ENCODE results near the gene SMG6. TPM values are rescaled to one million over a fixed set of nuclear protein-coding genes. Genes with fewer than 3 reads are reported as not detected.

Gene SMG6
- total RNA-seq, 1 experiment from 2014 or later = 25.6 TPM

DNA sequence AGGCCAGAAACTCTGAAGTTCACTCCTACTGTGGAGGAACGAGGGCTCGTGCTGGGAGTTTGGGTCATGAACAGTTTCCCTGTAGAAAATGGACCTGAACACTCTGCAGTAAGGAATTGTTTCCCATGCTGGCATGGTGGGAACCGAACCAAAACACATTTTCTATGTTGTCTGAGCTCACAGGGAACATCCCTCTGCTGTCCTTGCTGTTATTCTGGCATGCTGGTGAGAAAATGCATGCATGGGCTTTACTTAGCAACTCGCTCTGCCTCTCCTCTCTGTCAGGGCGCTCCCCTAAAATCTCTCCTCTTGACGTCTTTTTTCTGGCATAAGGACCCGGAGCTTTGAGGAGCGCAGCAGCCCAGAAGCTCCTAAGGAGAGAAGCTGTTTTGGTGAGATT, 283.9 kb downstream of the SMG6 start (continued):
- TF ChIP-seq, protein P1, sequence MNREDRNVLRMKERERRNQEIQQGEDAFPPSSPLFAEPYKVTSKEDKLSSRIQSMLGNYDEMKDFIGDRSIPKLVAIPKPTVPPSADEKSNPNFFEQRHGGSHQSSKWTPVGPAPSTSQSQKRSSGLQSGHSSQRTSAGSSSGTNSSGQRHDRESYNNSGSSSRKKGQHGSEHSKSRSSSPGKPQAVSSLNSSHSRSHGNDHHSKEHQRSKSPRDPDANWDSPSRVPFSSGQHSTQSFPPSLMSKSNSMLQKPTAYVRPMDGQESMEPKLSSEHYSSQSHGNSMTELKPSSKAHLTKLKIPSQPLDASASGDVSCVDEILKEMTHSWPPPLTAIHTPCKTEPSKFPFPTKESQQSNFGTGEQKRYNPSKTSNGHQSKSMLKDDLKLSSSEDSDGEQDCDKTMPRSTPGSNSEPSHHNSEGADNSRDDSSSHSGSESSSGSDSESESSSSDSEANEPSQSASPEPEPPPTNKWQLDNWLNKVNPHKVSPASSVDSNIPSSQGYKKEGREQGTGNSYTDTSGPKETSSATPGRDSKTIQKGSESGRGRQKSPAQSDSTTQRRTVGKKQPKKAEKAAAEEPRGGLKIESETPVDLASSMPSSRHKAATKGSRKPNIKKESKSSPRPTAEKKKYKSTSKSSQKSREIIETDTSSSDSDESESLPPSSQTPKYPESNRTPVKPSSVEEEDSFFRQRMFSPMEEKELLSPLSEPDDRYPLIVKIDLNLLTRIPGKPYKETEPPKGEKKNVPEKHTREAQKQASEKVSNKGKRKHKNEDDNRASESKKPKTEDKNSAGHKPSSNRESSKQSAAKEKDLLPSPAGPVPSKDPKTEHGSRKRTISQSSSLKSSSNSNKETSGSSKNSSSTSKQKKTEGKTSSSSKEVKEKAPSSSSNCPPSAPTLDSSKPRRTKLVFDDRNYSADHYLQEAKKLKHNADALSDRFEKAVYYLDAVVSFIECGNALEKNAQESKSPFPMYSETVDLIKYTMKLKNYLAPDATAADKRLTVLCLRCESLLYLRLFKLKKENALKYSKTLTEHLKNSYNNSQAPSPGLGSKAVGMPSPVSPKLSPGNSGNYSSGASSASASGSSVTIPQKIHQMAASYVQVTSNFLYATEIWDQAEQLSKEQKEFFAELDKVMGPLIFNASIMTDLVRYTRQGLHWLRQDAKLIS (CRISPR knock-in tag; IDR thresholded peaks at IDR 0.05; ENCODE audit: borderline replicate concordance) = no peak
- TF ChIP-seq RORB (CRISPR knock-in tag; IDR thresholded peaks at IDR 0.05) (no peak), NR1H2 (CRISPR knock-in tag; IDR thresholded peaks at IDR 0.05) (no peak)

DNA sequence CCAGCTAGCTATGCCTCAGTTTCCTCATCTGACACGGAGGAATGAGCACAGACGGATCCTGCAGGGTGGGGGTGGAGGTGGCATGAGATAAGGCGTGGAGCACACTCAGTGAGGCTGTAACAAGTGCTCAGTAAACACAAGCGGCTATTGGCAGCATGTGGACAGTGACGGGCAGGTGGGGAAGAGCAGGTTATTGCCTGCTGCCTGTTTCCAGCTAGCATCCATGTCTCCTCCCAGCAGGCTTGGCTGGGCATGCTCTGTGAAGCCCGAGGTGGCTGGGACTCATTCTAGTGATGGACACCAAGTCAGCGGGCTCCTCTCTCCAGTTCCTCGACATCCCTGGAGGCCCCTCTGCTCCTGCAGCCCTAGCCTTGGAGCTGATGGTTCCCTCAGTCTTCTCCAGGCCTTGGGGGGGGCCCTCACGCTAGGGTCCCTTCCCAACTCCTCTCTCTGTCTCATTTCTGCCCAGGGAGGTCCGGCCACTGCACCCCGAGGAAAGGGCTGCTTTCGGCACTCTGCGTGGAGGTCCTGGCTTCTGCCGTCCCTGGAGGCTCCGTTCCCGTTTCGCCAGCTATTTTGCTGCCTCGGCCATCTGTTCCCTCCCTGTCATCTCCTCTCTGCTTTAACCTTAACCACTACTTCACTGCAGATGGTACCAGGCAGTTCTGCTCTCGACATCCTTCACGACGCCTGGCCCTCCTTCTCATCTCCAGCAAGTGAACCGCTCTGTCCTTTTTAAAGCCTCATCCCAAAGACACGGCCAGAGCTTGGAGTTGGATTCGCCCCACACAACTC, 284.7 kb downstream of the SMG6 start:
- no peak for ATAC-seq
- Mint-ChIP-seq H3K4me3 (no peak overlapping the region), H3K36me3 (no peaks in the 10 kb centered on the region), H3K27ac (no peak overlapping the region), H3K27me3 (ENCODE audit: low read depth) (peaks cover 81% of the 10 kb centered on the region), H3K4me1 (peaks cover 3% of the 10 kb centered on the region; the same call in 1 of the 2 replicates), H3K9me3 (no peaks in the 10 kb centered on the region)
- no peak for TF ChIP-seq SMAD3 (CRISPR knock-in tag; IDR thresholded peaks at IDR 0.05; ENCODE audit: borderline replicate concordance)
- no peak for TF ChIP-seq CREM (CRISPR knock-in tag; IDR thresholded peaks at IDR 0.05)
- TF ChIP-seq CREB1 (CRISPR knock-in tag; IDR thresholded peaks at IDR 0.05) = no peak
- TF ChIP-seq TCF7 (CRISPR knock-in tag; IDR thresholded peaks at IDR 0.05; ENCODE audit: low read depth) = no peak
- TF ChIP-seq PRRX2 (CRISPR knock-in tag; IDR thresholded peaks at IDR 0.05) = no peak
- no peak for TF ChIP-seq ATF1 (CRISPR knock-in tag; IDR thresholded peaks at IDR 0.05)
- TF ChIP-seq, protein P2, sequence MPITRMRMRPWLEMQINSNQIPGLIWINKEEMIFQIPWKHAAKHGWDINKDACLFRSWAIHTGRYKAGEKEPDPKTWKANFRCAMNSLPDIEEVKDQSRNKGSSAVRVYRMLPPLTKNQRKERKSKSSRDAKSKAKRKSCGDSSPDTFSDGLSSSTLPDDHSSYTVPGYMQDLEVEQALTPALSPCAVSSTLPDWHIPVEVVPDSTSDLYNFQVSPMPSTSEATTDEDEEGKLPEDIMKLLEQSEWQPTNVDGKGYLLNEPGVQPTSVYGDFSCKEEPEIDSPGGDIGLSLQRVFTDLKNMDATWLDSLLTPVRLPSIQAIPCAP (CRISPR knock-in tag; IDR thresholded peaks at IDR 0.05) = no peak
- TF ChIP-seq ZNF121 (CRISPR knock-in tag; IDR thresholded peaks at IDR 0.05) = no peak
- TF ChIP-seq, protein P3, sequence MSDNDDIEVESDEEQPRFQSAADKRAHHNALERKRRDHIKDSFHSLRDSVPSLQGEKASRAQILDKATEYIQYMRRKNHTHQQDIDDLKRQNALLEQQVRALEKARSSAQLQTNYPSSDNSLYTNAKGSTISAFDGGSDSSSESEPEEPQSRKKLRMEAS (CRISPR knock-in tag; IDR thresholded peaks at IDR 0.05) = no peak
- no peak for TF ChIP-seq FOXP1 (CRISPR knock-in tag; IDR thresholded peaks at IDR 0.05; ENCODE audit: borderline replicate concordance)
- TF ChIP-seq, protein P4, sequence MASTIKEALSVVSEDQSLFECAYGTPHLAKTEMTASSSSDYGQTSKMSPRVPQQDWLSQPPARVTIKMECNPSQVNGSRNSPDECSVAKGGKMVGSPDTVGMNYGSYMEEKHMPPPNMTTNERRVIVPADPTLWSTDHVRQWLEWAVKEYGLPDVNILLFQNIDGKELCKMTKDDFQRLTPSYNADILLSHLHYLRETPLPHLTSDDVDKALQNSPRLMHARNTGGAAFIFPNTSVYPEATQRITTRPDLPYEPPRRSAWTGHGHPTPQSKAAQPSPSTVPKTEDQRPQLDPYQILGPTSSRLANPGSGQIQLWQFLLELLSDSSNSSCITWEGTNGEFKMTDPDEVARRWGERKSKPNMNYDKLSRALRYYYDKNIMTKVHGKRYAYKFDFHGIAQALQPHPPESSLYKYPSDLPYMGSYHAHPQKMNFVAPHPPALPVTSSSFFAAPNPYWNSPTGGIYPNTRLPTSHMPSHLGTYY (CRISPR knock-in tag; IDR thresholded peaks at IDR 0.05) = no peak
- TF ChIP-seq ELF4 (CRISPR knock-in tag; IDR thresholded peaks at IDR 0.05; ENCODE audit: low read depth) = no peak
- ChIA-PET POLR2A (interaction anchor here (0.5 kb wide), 1 partner anchor 19 kb away, joined by 3 read pairs; no protein-coding TSS in a partner anchor), CTCF (interaction anchor here (0.9 to 2.6 kb wide), 4 partner anchors 23 to 389 kb away, joined by 3 to 12 read pairs (median 4); partner anchors contain the start of gene OVCA2)
- no peak for DNase-seq (ENCODE audit: low spot score)

DNA sequence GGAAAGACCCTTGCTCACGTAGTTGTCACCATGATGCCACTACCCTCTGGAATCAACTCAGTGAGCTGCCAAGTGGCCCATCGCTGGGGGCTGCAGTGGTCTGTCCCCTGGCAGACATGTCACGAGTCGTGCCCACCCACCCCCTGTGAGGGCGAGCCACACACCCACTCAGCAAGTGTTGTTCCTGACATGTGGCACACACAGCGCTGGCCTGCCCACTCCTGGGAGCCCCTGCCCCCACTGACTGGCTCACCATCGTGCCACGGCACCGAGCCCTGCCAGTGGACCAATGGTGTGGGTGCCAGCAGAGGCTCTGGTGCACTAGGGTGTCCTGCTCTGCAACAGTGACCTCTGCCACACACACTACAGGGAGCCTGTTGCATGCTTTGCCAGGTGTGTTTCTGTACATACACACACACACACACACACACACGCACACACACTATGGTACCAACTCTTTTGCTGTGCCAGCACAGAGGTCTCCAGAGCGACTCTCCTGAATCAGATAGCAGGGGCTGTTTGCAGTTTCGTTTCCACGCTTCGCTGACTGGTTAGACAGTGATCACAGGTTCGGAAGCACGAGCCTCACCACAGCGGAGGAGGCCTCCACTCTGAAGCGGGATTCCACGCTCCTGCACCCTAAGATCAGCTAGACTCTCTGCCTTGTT, 286.2 kb downstream of the SMG6 start:
- Mint-ChIP-seq H3K9me3 (no peaks in the 10 kb centered on the region), H3K36me3 (no peaks in the 10 kb centered on the region), H3K4me3 (no peak overlapping the region), H3K27me3 (ENCODE audit: low read depth) (peaks cover 77% of the 10 kb centered on the region), H3K27ac (no peak overlapping the region), H3K4me1 (peaks cover 9% of the 10 kb centered on the region)
- ATAC-seq = no peak
- POLR2A ChIA-PET = no interaction called here
- CTCF ChIA-PET = no interaction called here
- DNase-seq (ENCODE audit: low spot score) = no peak
- TF ChIP-seq ZNF671 (CRISPR knock-in tag; IDR thresholded peaks at IDR 0.05) = no peak
- TF ChIP-seq, protein P5, sequence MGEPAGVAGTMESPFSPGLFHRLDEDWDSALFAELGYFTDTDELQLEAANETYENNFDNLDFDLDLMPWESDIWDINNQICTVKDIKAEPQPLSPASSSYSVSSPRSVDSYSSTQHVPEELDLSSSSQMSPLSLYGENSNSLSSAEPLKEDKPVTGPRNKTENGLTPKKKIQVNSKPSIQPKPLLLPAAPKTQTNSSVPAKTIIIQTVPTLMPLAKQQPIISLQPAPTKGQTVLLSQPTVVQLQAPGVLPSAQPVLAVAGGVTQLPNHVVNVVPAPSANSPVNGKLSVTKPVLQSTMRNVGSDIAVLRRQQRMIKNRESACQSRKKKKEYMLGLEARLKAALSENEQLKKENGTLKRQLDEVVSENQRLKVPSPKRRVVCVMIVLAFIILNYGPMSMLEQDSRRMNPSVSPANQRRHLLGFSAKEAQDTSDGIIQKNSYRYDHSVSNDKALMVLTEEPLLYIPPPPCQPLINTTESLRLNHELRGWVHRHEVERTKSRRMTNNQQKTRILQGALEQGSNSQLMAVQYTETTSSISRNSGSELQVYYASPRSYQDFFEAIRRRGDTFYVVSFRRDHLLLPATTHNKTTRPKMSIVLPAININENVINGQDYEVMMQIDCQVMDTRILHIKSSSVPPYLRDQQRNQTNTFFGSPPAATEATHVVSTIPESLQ (CRISPR knock-in tag; IDR thresholded peaks at IDR 0.05) = no peak
- TF ChIP-seq NFE2L1 (CRISPR knock-in tag; IDR thresholded peaks at IDR 0.05) = no peak
- no peak for TF ChIP-seq NR1H2 (CRISPR knock-in tag; IDR thresholded peaks at IDR 0.05)
- TF ChIP-seq FOXP1 (CRISPR knock-in tag; IDR thresholded peaks at IDR 0.05; ENCODE audit: borderline replicate concordance) = no peak
- TF ChIP-seq ZNF219 (CRISPR knock-in tag; IDR thresholded peaks at IDR 0.05; ENCODE audit: borderline replicate concordance) = no peak
- TF ChIP-seq NFATC4 (CRISPR knock-in tag; IDR thresholded peaks at IDR 0.05) = no peak
- no peak for TF ChIP-seq RELA (CRISPR knock-in tag; IDR thresholded peaks at IDR 0.05; ENCODE audit: borderline replicate concordance)
- TF ChIP-seq, protein P6, sequence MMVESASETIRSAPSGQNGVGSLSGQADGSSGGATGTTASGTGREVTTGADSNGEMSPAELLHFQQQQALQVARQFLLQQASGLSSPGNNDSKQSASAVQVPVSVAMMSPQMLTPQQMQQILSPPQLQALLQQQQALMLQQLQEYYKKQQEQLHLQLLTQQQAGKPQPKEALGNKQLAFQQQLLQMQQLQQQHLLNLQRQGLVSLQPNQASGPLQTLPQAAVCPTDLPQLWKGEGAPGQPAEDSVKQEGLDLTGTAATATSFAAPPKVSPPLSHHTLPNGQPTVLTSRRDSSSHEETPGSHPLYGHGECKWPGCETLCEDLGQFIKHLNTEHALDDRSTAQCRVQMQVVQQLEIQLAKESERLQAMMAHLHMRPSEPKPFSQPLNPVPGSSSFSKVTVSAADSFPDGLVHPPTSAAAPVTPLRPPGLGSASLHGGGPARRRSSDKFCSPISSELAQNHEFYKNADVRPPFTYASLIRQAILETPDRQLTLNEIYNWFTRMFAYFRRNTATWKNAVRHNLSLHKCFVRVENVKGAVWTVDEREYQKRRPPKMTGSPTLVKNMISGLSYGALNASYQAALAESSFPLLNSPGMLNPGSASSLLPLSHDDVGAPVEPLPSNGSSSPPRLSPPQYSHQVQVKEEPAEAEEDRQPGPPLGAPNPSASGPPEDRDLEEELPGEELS (CRISPR knock-in tag; IDR thresholded peaks at IDR 0.05) = no peak

Measured in WTC11 (cell line).